Measurements from ENCODE around the gene RGS21. TPM values are rescaled to one million over a fixed set of nuclear protein-coding genes. Genes with fewer than 3 reads are reported as not detected.

RGS21 gene
- total RNA-seq, 4 donors from 2014 or later: not detected

DNA sequence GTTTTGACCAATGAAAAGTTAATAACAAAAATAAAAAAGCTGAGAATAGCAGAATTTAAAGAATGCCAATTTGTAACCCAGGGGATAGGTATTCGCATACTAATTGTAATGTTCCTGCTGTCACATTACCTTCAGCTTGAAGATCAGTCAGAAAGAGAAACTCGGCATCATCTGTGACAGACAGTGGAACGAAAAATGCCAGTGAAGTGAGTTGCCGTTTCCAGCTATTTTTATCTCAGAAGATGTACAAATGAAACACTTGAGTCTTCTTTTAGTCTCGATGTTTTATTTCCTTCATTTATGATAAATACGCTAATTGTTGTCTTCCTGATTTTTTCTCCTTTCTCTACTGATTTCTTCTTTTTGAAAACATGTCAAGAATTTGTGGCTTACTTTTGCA lies 26.1 kb downstream of the RGS21 start:
- no peak for DNase-seq (ENCODE audit: low spot score in 2 of 2)
- no peak overlapping the region for H3K4me3 ChIP-seq (ENCODE audit: low read depth, poor library complexity, severe bottlenecking)
- intact Hi-C loops (cut with DNase I; ENCODE audit: low total_unique reads): no loop called here
- WGBS, 2 donors: 52 to 56% methylated on average over 6 of the region's 6 CpGs
- TF ChIP-seq, protein P1, sequence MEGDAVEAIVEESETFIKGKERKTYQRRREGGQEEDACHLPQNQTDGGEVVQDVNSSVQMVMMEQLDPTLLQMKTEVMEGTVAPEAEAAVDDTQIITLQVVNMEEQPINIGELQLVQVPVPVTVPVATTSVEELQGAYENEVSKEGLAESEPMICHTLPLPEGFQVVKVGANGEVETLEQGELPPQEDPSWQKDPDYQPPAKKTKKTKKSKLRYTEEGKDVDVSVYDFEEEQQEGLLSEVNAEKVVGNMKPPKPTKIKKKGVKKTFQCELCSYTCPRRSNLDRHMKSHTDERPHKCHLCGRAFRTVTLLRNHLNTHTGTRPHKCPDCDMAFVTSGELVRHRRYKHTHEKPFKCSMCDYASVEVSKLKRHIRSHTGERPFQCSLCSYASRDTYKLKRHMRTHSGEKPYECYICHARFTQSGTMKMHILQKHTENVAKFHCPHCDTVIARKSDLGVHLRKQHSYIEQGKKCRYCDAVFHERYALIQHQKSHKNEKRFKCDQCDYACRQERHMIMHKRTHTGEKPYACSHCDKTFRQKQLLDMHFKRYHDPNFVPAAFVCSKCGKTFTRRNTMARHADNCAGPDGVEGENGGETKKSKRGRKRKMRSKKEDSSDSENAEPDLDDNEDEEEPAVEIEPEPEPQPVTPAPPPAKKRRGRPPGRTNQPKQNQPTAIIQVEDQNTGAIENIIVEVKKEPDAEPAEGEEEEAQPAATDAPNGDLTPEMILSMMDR (IDR thresholded peaks at IDR 0.05): no peak
- TF ChIP-seq POLR2A (IDR thresholded peaks at IDR 0.05): no peak

DNA sequence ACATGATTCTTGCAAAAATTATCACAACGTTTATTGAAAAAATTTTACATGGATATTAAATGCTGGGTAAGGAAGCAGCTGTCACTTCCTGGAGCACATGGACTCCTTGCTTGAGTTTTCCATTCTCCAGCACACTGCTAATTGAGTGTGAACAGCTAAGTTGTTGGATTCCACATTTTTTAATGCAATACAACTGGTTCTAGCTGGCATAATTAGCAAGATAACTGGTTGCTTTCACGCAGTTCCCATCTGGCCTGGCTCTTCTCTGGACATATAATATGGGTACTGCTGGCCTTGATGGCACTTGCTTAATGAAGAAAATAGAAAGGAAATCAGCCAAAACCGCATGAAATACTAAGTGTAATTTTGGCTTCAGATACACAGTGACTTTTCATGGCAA lies 26.6 kb downstream of the RGS21 start:
- WGBS, 2 donors: 56 to 57% methylated on average over 3 of the region's 3 CpGs

DNA sequence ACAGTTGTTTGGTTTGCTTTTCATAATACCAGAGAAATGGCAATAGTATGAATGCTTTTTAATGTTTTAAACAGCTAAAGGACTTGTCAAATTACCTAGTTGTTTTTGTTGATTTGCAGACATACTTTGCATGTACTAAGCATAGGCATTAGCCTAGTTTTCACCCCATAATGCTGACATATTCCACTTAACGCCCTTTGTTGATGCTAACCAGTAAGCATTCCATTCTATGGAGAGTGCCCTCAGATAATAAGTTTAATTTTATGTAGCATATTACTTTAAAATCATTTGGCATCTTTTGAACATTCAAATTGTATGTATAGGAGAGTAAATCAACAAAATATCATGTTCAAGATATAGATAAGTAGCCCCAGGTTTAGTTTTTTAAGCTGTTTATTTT lies 32.5 kb downstream of the RGS21 start:
- TF ChIP-seq, protein P1 (IDR thresholded peaks at IDR 0.05): no peak
- no peak for TF ChIP-seq POLR2A (IDR thresholded peaks at IDR 0.05)
- intact Hi-C loops (cut with DNase I; ENCODE audit: low total_unique reads): no loop called here
- no peak for DNase-seq (ENCODE audit: low spot score in 2 of 2)
- 78 to 90% methylated on average over 1 of the region's 1 CpG for WGBS, 2 donors
- H3K4me3 ChIP-seq (ENCODE audit: low read depth, poor library complexity, severe bottlenecking): no peak overlapping the region

More for the DNA sequence above, 26.6 kb downstream of the RGS21 start:
- TF ChIP-seq, protein P1 (IDR thresholded peaks at IDR 0.05): no peak
- no peak for TF ChIP-seq POLR2A (IDR thresholded peaks at IDR 0.05)
- DNase-seq (ENCODE audit: low spot score in 2 of 2): no peak
- H3K4me3 ChIP-seq (ENCODE audit: low read depth, poor library complexity, severe bottlenecking): no peak overlapping the region
- intact Hi-C loops (cut with DNase I; ENCODE audit: low total_unique reads): no loop called here

DNA sequence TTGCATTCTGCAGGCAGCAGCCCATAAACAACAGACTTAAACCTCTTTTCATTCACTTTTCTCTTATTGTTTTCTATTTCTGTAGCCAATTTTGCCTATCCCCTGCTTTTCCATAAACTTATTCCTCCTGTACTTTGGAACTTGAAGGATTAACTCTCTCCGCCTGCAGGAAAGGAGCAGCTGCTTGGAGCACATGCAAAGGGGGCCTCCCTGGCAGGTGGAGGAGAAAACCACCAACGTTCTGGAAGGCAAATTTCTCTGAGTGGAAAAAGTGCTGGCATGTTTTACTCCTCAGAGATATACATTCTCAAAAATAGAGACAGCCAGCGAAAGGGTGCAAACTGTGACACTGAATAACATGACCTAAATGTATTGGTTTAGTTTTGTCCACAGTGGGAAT lies 33.6 kb downstream of the RGS21 start:
- 60 to 64% methylated on average over 3 of the region's 3 CpGs for WGBS, 2 donors
- intact Hi-C loops (cut with DNase I; ENCODE audit: low total_unique reads): no loop called here
- TF ChIP-seq, protein P1 (IDR thresholded peaks at IDR 0.05): no peak
- no peak for TF ChIP-seq POLR2A (IDR thresholded peaks at IDR 0.05)
- H3K4me3 ChIP-seq (ENCODE audit: low read depth, poor library complexity, severe bottlenecking): no peak overlapping the region
- DNase-seq (ENCODE audit: low spot score in 2 of 2): no peak

DNA sequence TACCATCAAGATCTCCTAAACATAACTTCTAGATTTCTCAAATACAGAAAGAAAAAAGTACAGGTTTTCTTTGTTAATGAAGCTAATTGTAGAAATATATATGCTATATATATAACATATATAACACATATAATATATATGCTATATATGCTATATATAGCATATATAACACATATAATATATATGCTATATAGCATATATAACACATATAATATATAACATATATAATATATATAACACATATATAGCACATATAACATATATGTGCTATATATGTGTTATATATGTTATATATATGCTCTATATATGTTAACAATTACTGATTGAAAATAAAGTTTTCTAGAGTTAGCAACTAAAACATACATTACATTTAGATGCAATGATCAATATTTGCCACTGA lies 34.8 kb downstream of the RGS21 start:
- no peak for TF ChIP-seq POLR2A (IDR thresholded peaks at IDR 0.05)
- TF ChIP-seq, protein P1 (IDR thresholded peaks at IDR 0.05): no peak
- DNase-seq (ENCODE audit: low spot score in 2 of 2): no peak
- no peak overlapping the region for H3K4me3 ChIP-seq (ENCODE audit: low read depth, poor library complexity, severe bottlenecking)
- intact Hi-C loops (cut with DNase I; ENCODE audit: low total_unique reads): no loop called here

DNA sequence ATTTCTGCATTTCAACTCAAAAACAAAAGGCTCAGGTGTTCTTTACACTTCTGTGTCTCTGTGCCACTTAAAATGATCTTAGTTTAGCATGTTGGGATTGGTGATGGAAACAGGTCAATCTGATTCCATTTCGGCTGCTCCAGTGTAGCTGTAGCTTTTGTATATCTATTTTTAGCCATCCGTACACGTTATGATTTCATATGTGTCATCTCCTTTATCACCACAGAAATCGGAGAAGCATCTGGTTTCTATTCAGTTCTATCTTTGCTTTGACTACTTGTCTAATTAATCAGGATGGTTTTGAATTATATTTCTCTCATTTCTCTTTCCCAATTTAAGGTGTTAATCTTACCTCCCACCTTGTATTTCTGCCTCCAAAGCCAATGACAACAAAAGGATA lies 41.1 kb downstream of the RGS21 start:
- intact Hi-C loops (cut with DNase I; ENCODE audit: low total_unique reads): no loop called here
- 38 to 43% methylated on average over 4 of the region's 4 CpGs for WGBS, 2 donors
- H3K4me3 ChIP-seq (ENCODE audit: low read depth, poor library complexity, severe bottlenecking): no peak overlapping the region
- no peak for TF ChIP-seq POLR2A (IDR thresholded peaks at IDR 0.05)
- TF ChIP-seq, protein P1 (IDR thresholded peaks at IDR 0.05): no peak
- DNase-seq (ENCODE audit: low spot score in 2 of 2): no peak

Data from lower leg skin (tissue), 4 donors.